IMR-90 (cell line): ENCODE results near the gene SLC2A1. TPM values are rescaled to one million over a fixed set of nuclear protein-coding genes. Genes with fewer than 3 reads are reported as not detected.
A peak's percentile ranks its signal among the peaks of the same experiment; 100 is the strongest.

ENCODE experiments used
- ATAC-seq: fragments of 200-7000 bp; cut with Tn5 transposase; 2 replicates; pipeline ENCODE4 v1.9.1; 2020; ENCODE audit warnings: low read depth, mild to moderate bottlenecking, moderate library complexity
- BruUV-seq: library from RNA; stranded (reverse); fragments of 400-500 nt; replicated peaks from 2 replicates; lab custom pipeline; 2021; lab: Mats Ljungman, UMichigan
- CTCF ChIA-PET: fragments of 300-600 bp; formaldehyde crosslinking; extraction: SDS; loops from one replicate; lab custom pipeline; 2021; ENCODE audit warnings: antibody characterized with exemption; lab: Yijun Ruan, JAX
- POLR2A ChIA-PET: fragments of 300-600 bp; sonication (Branson Sonifier 250); formaldehyde crosslinking; loops from one replicate; lab custom pipeline; 2022; ENCODE audit warnings: antibody characterized with exemption; ENCODE audit not compliant: unreplicated experiment; lab: Charles Lee
- DNase-seq: peaks from one replicate; pipeline ENCODE4 v3.0.0; 2013
- H2AFZ ChIP-seq: replicated peaks from 2 replicates; pipeline ENCODE3; 2013; ENCODE audit warnings: low read length, mild to moderate bottlenecking; ENCODE audit not compliant: poor library complexity
- H2AK5ac ChIP-seq: 2 replicates; pipeline ENCODE4 v1.6.1; 2013; ENCODE audit warnings: low read depth, low read length, inconsistent platforms
- H2AK9ac ChIP-seq: replicated peaks from 2 replicates; pipeline ENCODE3; 2013; ENCODE audit warnings: mild to moderate bottlenecking, low read depth, low read length, moderate library complexity; ENCODE audit not compliant: poor library complexity
- H2BK120ac ChIP-seq: 2 replicates; pipeline ENCODE4 v1.6.1; 2013; ENCODE audit warnings: low read depth, low read length, inconsistent platforms
- H2BK15ac ChIP-seq: 3 replicates; pipeline ENCODE4 v1.6.1; 2013; ENCODE audit warnings: low read depth, low read length, inconsistent platforms
- H2BK20ac ChIP-seq: 2 replicates; pipeline ENCODE4 v1.6.1; 2013; ENCODE audit warnings: low read depth, mild to moderate bottlenecking, inconsistent platforms, low read length, moderate library complexity
- H2BK5ac ChIP-seq: 2 replicates; pipeline ENCODE4 v1.6.1; 2013; ENCODE audit warnings: mild to moderate bottlenecking, low read depth, low read length, inconsistent platforms; ENCODE audit not compliant: poor library complexity, severe bottlenecking
- H3K14ac ChIP-seq: replicated peaks from 2 replicates; pipeline ENCODE4 v1.6.1; 2013; ENCODE audit warnings: low read depth, low read length, inconsistent platforms
- H3K18ac ChIP-seq: 2 replicates; pipeline ENCODE4 v1.6.1; 2013; ENCODE audit warnings: low read depth, low read length, control low read depth
- H3K23ac ChIP-seq: 2 replicates; pipeline ENCODE4 v1.6.1; 2013; ENCODE audit warnings: low read depth, low read length, inconsistent platforms
- H3K27ac ChIP-seq: 2 replicates; pipeline ENCODE4 v1.5.1; 2013; ENCODE audit warnings: mild to moderate bottlenecking, control low read depth, low read length; ENCODE audit not compliant: insufficient read depth
- H3K27me3 ChIP-seq: 2 replicates; pipeline ENCODE4 v1.6.1; 2013; ENCODE audit warnings: low read length; ENCODE audit not compliant: control insufficient read depth, insufficient read depth
- H3K36me3 ChIP-seq: 2 replicates; pipeline ENCODE4 v1.6.1; 2013; ENCODE audit warnings: low read length, mixed read lengths; ENCODE audit not compliant: control insufficient read depth, insufficient read depth
- H3K4ac ChIP-seq: 2 replicates; pipeline ENCODE4 v1.6.1; 2013; ENCODE audit warnings: low read depth, low read length, inconsistent platforms
- H3K4me1 ChIP-seq: 2 replicates; pipeline ENCODE4 v1.6.1; 2013; ENCODE audit warnings: low read length, mixed read lengths; ENCODE audit not compliant: control insufficient read depth, insufficient read depth
- H3K4me2 ChIP-seq: 2 replicates; pipeline ENCODE4 v1.6.1; 2013; ENCODE audit warnings: low read depth, mild to moderate bottlenecking, control low read depth, low read length, moderate library complexity
- H3K4me3 ChIP-seq: 2 replicates; pipeline ENCODE4 v1.5.1; 2013; ENCODE audit warnings: low read depth, mild to moderate bottlenecking, control low read depth, low read length, moderate library complexity; ENCODE audit not compliant: insufficient read depth
- H3K56ac ChIP-seq: 2 replicates; pipeline ENCODE4 v1.6.1; 2013; ENCODE audit warnings: low read length, inconsistent platforms; ENCODE audit not compliant: insufficient read depth; ENCODE audit errors: extremely low read depth
- H3K79me1 ChIP-seq, 2 experiments: 2 replicates each; pipeline ENCODE4 v1.6.1; 2013; ENCODE audit warnings: low read length in 2 of 2, inconsistent platforms in 1 of 2, low read depth in 1 of 2
- H3K9ac ChIP-seq: 2 replicates; pipeline ENCODE4 v1.6.1; 2013; ENCODE audit warnings: low read depth, low read length, control low read depth
- H3K9me1 ChIP-seq: 2 replicates; pipeline ENCODE4 v1.6.1; 2013; ENCODE audit warnings: low read length, inconsistent platforms; ENCODE audit not compliant: insufficient read depth
- H3K9me3 ChIP-seq: 2 replicates; pipeline ENCODE4 v1.6.1; 2013; ENCODE audit warnings: low read length; ENCODE audit not compliant: control insufficient read depth, insufficient read depth
- H4K20me1 ChIP-seq: 2 replicates; pipeline ENCODE4 v1.6.1; 2013; ENCODE audit warnings: low read length, inconsistent platforms; ENCODE audit not compliant: insufficient read depth
- H4K5ac ChIP-seq: 2 replicates; pipeline ENCODE4 v1.6.1; 2013; ENCODE audit warnings: mild to moderate bottlenecking, low read depth, low read length, control low read depth
- H4K8ac ChIP-seq, 2 experiments: 2 replicates each; pipeline ENCODE4 v1.6.1; 2013; ENCODE audit warnings: low read depth in 2 of 2, low read length in 2 of 2, control low read depth in 1 of 2, inconsistent platforms in 1 of 2
- H4K91ac ChIP-seq: 2 replicates; pipeline ENCODE4 v1.6.1; 2013; ENCODE audit warnings: low read depth, low read length, inconsistent platforms; ENCODE audit not compliant: insufficient read depth
- CHD1 ChIP-seq: IDR thresholded peaks from 2 replicates; pipeline ENCODE4 v1.6.1; 2012; ENCODE audit warnings: low read depth, low read length, improper control_type of control experiment
- NFE2L2 ChIP-seq: fragments of 150-350 bp; IDR thresholded peaks from 2 replicates; pipeline ENCODE4 v1.6.1; 2016; ENCODE audit warnings: low read depth, mild to moderate bottlenecking, low read length
- USF2 ChIP-seq: fragments of 150-350 bp; IDR thresholded peaks from 2 replicates; pipeline ENCODE4 v1.6.1; 2017; ENCODE audit warnings: mild to moderate bottlenecking, antibody characterized with exemption, low read length, low read depth
- WGBS, 2 experiments: methylation state at CpG; one replicate each; pipeline versions ENCODE4 v1.1.5 to v1.1.7; 2013; ENCODE audit warnings: missing lambda C conversion rate in 2 of 2; ENCODE audit not compliant: insufficient read length in 1 of 2; ENCODE audit errors: extremely low coverage in 2 of 2; 5-methylcytosine and 5-hydroxymethylcytosine counted together
- dilution Hi-C: fragments of 300-500 bp; cut with HindIII; formaldehyde crosslinking; loops from one replicate; pipeline ENCODE4 v1.14.3; 2018; ENCODE audit warnings: low sequenced_read_pairs; ENCODE audit not compliant: unreplicated experiment
- in situ Hi-C: fragments of 300-500 bp; cut with MboI; formaldehyde crosslinking; loops from 3 replicates; pipeline ENCODE4 v1.14.3; 2019; ENCODE audit warnings: low sequenced_read_pairs, inconsistent platforms, mixed read lengths
- intact Hi-C: fragments of 100-400 bp; cut with micrococcal nuclease; formaldehyde crosslinking; loops from 2 replicates; pipeline ENCODE4 v1.10.0; 2022
- polyA plus RNA-seq, 3 experiments: library from polyadenylated mRNA; depleted of rRNA; stranded (reverse); fragments of >200 nt; gene quantifications; 2 replicates each; pipeline ENCODE4 v1.2.3, GENCODE V29; 2012; ENCODE audit warnings: low replicate concordance in 1 of 3
- total RNA-seq: library from RNA; depleted of rRNA; stranded (reverse); fragments of >200 nt; gene quantifications from 2 replicates; pipeline ENCODE4 v1.2.3, GENCODE V29; 2012

SLC2A1 gene
- total and polyA plus RNA-seq, 2 of the 4 experiments (the other 2 are of a cell fraction) = 200 to 395 TPM

GRCh38 chr1:42947965-42948732 is 10.5 kb downstream of the SLC2A1 start:
- Histone ChIP-seq H3K4me1 (peaks cover 65% of the 10 kb centered on the region), H3K9ac (no peak overlapping the region), H3K14ac (peak overlapping the region; percentile 72), H4K5ac (peak overlapping the region; percentile 12; the same call in 1 of the 2 replicates), H2BK20ac (peak overlapping the region; percentile 21; the same call in 1 of the 2 replicates), H2BK120ac (peak overlapping the region; percentile 33), H2AK9ac (peak overlapping the region; percentile 17), H4K8ac (peak overlapping the region; percentile 44 to 79; a peak in 3 of 4 replicates), H3K4ac (peak overlapping the region; percentile 78), H2BK15ac (no peak overlapping the region; the same call in 2 of the 3 replicates), H3K23ac (peak overlapping the region; percentile 58), H3K56ac (no peak overlapping the region), H3K18ac (peak overlapping the region; percentile 6; the same call in 1 of the 2 replicates), H3K27me3 (no peaks in the 10 kb centered on the region), H4K20me1 (peaks cover 81% of the 10 kb centered on the region), H2BK5ac (peak overlapping the region; percentile 72), H3K36me3 (peaks cover 45% of the 10 kb centered on the region), H2AFZ (no peak overlapping the region), H4K91ac (peak overlapping the region; percentile 34), H3K4me3 (no peak overlapping the region), H3K79me1 (peaks cover under 1 to 73% of the 10 kb centered on the region in 2 experiments; a peak in 3 of 4 replicates), H3K9me1 (peaks cover 47% of the 10 kb centered on the region), H3K4me2 (no peak overlapping the region; the same call in 1 of the 2 replicates), H2AK5ac (peak overlapping the region; percentile 72; the same call in 1 of the 2 replicates), H3K27ac (peak overlapping the region; percentile 0; the same call in 1 of the 2 replicates), H3K9me3 (no peaks in the 10 kb centered on the region)
- intact Hi-C loops (no loop called here), dilution Hi-C loops (no loop called here), in situ Hi-C loops (no loop called here)
- TF ChIP-seq CHD1 (no peak), NFE2L2 (no peak), USF2 (0 out of 2 replicates have a peak, but pooled peaks have one; percentile 2)
- POLR2A ChIA-PET = no interaction called here
- BruUV-seq = no TSS peak
- CTCF ChIA-PET = no interaction called here
- 100% methylated on average over 1 of the region's 13 CpGs; no CpG with 5 or more reads in 1 of the 2 experiments for WGBS, 2 experiments
- ATAC-seq = no peak
- no peak for DNase-seq
